GM23338 (cell line): Measurements from ENCODE around the gene PEAR1. TPM values are rescaled to one million over a fixed set of nuclear protein-coding genes. Genes with fewer than 3 reads are reported as not detected.

ENCODE experiments used
- ATAC-seq: fragments of 200-7000 bp; cut with Tn5 transposase; 3 replicates; pipeline ENCODE4 v1.9.1; 2020
- DNase-seq: peaks from one replicate; pipeline ENCODE4 v3.0.0-alpha.2; 2015; ENCODE audit warnings: low spot score
- H2AFZ ChIP-seq: fragments of 200-600 bp; sonication (generic); 2 replicates; pipeline ENCODE4 v1.8.0; 2016; ENCODE audit warnings: antibody characterized with exemption, mild to moderate bottlenecking, moderate library complexity
- H3F3A ChIP-seq: fragments of 200-600 bp; sonication (generic); replicated peaks from 2 replicates; pipeline ENCODE4 v1.8.0; 2017; ENCODE audit warnings: antibody characterized with exemption, mixed run types, low read depth
- H3K27ac ChIP-seq: fragments of 200-600 bp; sonication (generic); 2 replicates; pipeline ENCODE4 v1.6.1; 2016; ENCODE audit warnings: low read depth
- H3K27me3 ChIP-seq: fragments of 200-600 bp; sonication (generic); 2 replicates; pipeline ENCODE4 v1.8.0; 2016; ENCODE audit warnings: mild to moderate bottlenecking, mixed run types, moderate library complexity; ENCODE audit not compliant: insufficient read depth
- H3K36me3 ChIP-seq: fragments of 200-600 bp; sonication (generic); 2 replicates; pipeline ENCODE4 v1.8.0; 2016; ENCODE audit warnings: mild to moderate bottlenecking; ENCODE audit not compliant: insufficient read depth
- H3K4me1 ChIP-seq: fragments of 200-600 bp; sonication (generic); 2 replicates; pipeline ENCODE4 v1.8.0; 2016; ENCODE audit warnings: mild to moderate bottlenecking, moderate library complexity; ENCODE audit not compliant: insufficient read depth
- H3K4me2 ChIP-seq: fragments of 200-600 bp; sonication (generic); 2 replicates; pipeline ENCODE4 v1.7.1; 2017; ENCODE audit warnings: mixed run types
- H3K4me3 ChIP-seq: fragments of 200-600 bp; sonication (generic); 2 replicates; pipeline ENCODE4 v1.6.1; 2016; ENCODE audit warnings: mixed run types
- H3K79me2 ChIP-seq: fragments of 200-600 bp; sonication (generic); replicated peaks from 2 replicates; pipeline ENCODE4 v1.8.0; 2017; ENCODE audit warnings: mild to moderate bottlenecking; ENCODE audit not compliant: insufficient read depth
- H3K9me2 ChIP-seq: fragments of 200-600 bp; sonication (generic); 2 replicates; pipeline ENCODE4 v1.8.0; 2017; ENCODE audit not compliant: insufficient read depth
- H4K20me1 ChIP-seq: fragments of 200-600 bp; sonication (generic); replicated peaks from 2 replicates; pipeline ENCODE4 v1.8.0; 2017; ENCODE audit warnings: mild to moderate bottlenecking; ENCODE audit not compliant: insufficient read depth
- H3K27ac Mint-ChIP-seq: 2 replicates; pipeline ENCODE4 v1.8.0; 2020; ENCODE audit warnings: inconsistent platforms, mild to moderate bottlenecking, moderate library complexity, mixed read lengths
- H3K27me3 Mint-ChIP-seq: 3 replicates; pipeline ENCODE4 v1.8.0; 2022; ENCODE audit warnings: low read depth, mild to moderate bottlenecking, moderate library complexity, mixed read lengths, inconsistent platforms; ENCODE audit not compliant: insufficient read depth, poor library complexity
- H3K36me3 Mint-ChIP-seq: 3 replicates; pipeline ENCODE4 v1.8.0; 2021; ENCODE audit warnings: low read depth, mild to moderate bottlenecking, inconsistent platforms, moderate library complexity, mixed read lengths
- H3K4me1 Mint-ChIP-seq: 3 replicates; pipeline ENCODE4 v1.8.0; 2020; ENCODE audit warnings: mild to moderate bottlenecking, inconsistent platforms, mixed read lengths
- H3K4me3 Mint-ChIP-seq: 3 replicates; pipeline ENCODE4 v1.8.0; 2021; ENCODE audit warnings: moderate library complexity, mild to moderate bottlenecking, inconsistent platforms, mixed read lengths
- H3K9me3 Mint-ChIP-seq: 3 replicates; pipeline ENCODE4 v1.8.0; 2020; ENCODE audit warnings: moderate library complexity, mild to moderate bottlenecking, inconsistent platforms, mixed read lengths
- CREB1 ChIP-seq: fragments of 250-450 bp; sonication (Bioruptor Pico); IDR thresholded peaks from 2 replicates; pipeline ENCODE4 v1.5.0; 2020; ENCODE audit warnings: low read depth, mild to moderate bottlenecking, moderate library complexity
- EZH2 ChIP-seq: fragments of 200-600 bp; sonication (generic); IDR thresholded peaks from one replicate; pipeline ENCODE4 v1.8.0; 2017; ENCODE audit warnings: antibody characterized with exemption, mild to moderate bottlenecking, low read depth; ENCODE audit not compliant: unreplicated experiment
- EZH2phosphoT487 ChIP-seq: fragments of 200-600 bp; sonication (generic); IDR thresholded peaks from one replicate; pipeline ENCODE4 v1.8.1; 2018; ENCODE audit warnings: antibody characterized with exemption; ENCODE audit not compliant: unreplicated experiment
- JUNB ChIP-seq: IDR thresholded peaks from one replicate; pipeline ENCODE4 v1.6.1; 2016; ENCODE audit warnings: antibody characterized with exemption; ENCODE audit not compliant: unreplicated experiment
- NANOG ChIP-seq: IDR thresholded peaks from 2 replicates; pipeline ENCODE4 v1.6.1; 2016; ENCODE audit warnings: antibody characterized with exemption, borderline replicate concordance
- POLR2AphosphoS5 ChIP-seq: IDR thresholded peaks from 2 replicates; pipeline ENCODE4 v1.6.1; 2016; ENCODE audit warnings: antibody characterized with exemption, low read depth
- REST ChIP-seq: IDR thresholded peaks from one replicate; pipeline ENCODE4 v1.6.1; 2018; ENCODE audit warnings: antibody characterized with exemption; ENCODE audit not compliant: unreplicated experiment
- ZNF114 ChIP-seq: fragments of 250-450 bp; sonication (Bioruptor Pico); IDR thresholded peaks from 2 replicates; pipeline ENCODE4 v1.5.0; 2020; ENCODE audit warnings: mild to moderate bottlenecking, moderate library complexity
- ZNF462 ChIP-seq: fragments of 250-450 bp; sonication (Bioruptor Pico); IDR thresholded peaks from 2 replicates; pipeline ENCODE4 v1.5.0; 2020; ENCODE audit warnings: mild to moderate bottlenecking, moderate library complexity
- polyA plus RNA-seq: library from polyadenylated mRNA; unstranded; fragments of >200 nt; fragmentation: Nextera tagmentation; extraction: Ambion mirVana; gene quantifications from 2 replicates; pipeline ENCODE4 v1.2.1, GENCODE V29; 2016
- total RNA-seq: library from RNA; depleted of rRNA; stranded (reverse); fragments of >200 nt; shearing (Covaris generic); gene quantifications from 2 replicates; pipeline ENCODE4 v1.2.3, GENCODE V29; 2014

Gene PEAR1
- total and polyA plus RNA-seq, 2 experiments from 2014 or later, result 0.28 to 0.47 TPM

- H4K20me1 ChIP-seq, result no peaks in the 10 kb centered on the region; the same call in 1 of the 2 replicates
- Mint-ChIP-seq H3K4me3 (no peak overlapping the region), H3K27ac (no peak overlapping the region), H3K4me1 (peaks cover 20% of the 10 kb centered on the region), H3K36me3 (no peaks in the 10 kb centered on the region), H3K27me3 (peaks cover 52% of the 10 kb centered on the region), H3K9me3 (no peaks in the 10 kb centered on the region; the same call in 2 of the 3 replicates)
- TF ChIP-seq EZH2phosphoT487 (no peak), JUNB (no peak), EZH2 (no peak), POLR2AphosphoS5 (no peak), ZNF114 (CRISPR knock-in tag) (no peak), REST (no peak), ZNF462 (CRISPR knock-in tag) (no peak), NANOG (no peak), CREB1 (CRISPR knock-in tag) (no peak)
- peaks cover 4% of the 10 kb centered on the region; the same call in 1 of the 2 replicates for H3K4me1 ChIP-seq
- no peak overlapping the region for H2AFZ ChIP-seq
- DNase-seq (no peak), ATAC-seq (no peak)
- H3F3A ChIP-seq, result no peaks in the 10 kb centered on the region
- H3K27ac ChIP-seq, result no peak overlapping the region
- no peak overlapping the region for H3K4me3 ChIP-seq
- no peaks in the 10 kb centered on the region for H3K79me2 ChIP-seq
- H3K4me2 ChIP-seq, result no peak overlapping the region
- no peaks in the 10 kb centered on the region for H3K9me2 ChIP-seq
- peaks cover 97% of the 10 kb centered on the region for H3K27me3 ChIP-seq
- H3K36me3 ChIP-seq, result no peaks in the 10 kb centered on the region
These were observed 39.8 kb upstream of the PEAR1 start for GRCh38 chr1:156853761-156854160.
